IMR-90 (cell line): ENCODE data around the gene IQCE. TPM values are rescaled to one million over a fixed set of nuclear protein-coding genes. Genes with fewer than 3 reads are reported as not detected.

Source experiments
- ATAC-seq: fragments of 200-7000 bp; cut with Tn5 transposase; 2 replicates; pipeline ENCODE4 v1.9.1; 2020; ENCODE audit warnings: low read depth, mild to moderate bottlenecking, moderate library complexity
- BruUV-seq: library from RNA; stranded (reverse); fragments of 400-500 nt; replicated peaks from 2 replicates; lab custom pipeline; 2021; lab: Mats Ljungman, UMichigan
- CTCF ChIA-PET: fragments of 300-600 bp; formaldehyde crosslinking; extraction: SDS; loops from one replicate; lab custom pipeline; 2021; ENCODE audit warnings: antibody characterized with exemption; lab: Yijun Ruan, JAX
- POLR2A ChIA-PET: fragments of 300-600 bp; sonication (Branson Sonifier 250); formaldehyde crosslinking; loops from one replicate; lab custom pipeline; 2022; ENCODE audit warnings: antibody characterized with exemption; ENCODE audit not compliant: unreplicated experiment; lab: Charles Lee
- DNase-seq: peaks from one replicate; pipeline ENCODE4 v3.0.0; 2013
- H2AFZ ChIP-seq: replicated peaks from 2 replicates; pipeline ENCODE3; 2013; ENCODE audit warnings: low read length, mild to moderate bottlenecking; ENCODE audit not compliant: poor library complexity
- H2AK5ac ChIP-seq: 2 replicates; pipeline ENCODE4 v1.6.1; 2013; ENCODE audit warnings: low read depth, low read length, inconsistent platforms
- H2AK9ac ChIP-seq: replicated peaks from 2 replicates; pipeline ENCODE3; 2013; ENCODE audit warnings: mild to moderate bottlenecking, low read depth, low read length, moderate library complexity; ENCODE audit not compliant: poor library complexity
- H2BK120ac ChIP-seq: 2 replicates; pipeline ENCODE4 v1.6.1; 2013; ENCODE audit warnings: low read depth, low read length, inconsistent platforms
- H2BK15ac ChIP-seq: 3 replicates; pipeline ENCODE4 v1.6.1; 2013; ENCODE audit warnings: low read depth, low read length, inconsistent platforms
- H2BK20ac ChIP-seq: 2 replicates; pipeline ENCODE4 v1.6.1; 2013; ENCODE audit warnings: low read depth, mild to moderate bottlenecking, inconsistent platforms, low read length, moderate library complexity
- H2BK5ac ChIP-seq: 2 replicates; pipeline ENCODE4 v1.6.1; 2013; ENCODE audit warnings: mild to moderate bottlenecking, low read depth, low read length, inconsistent platforms; ENCODE audit not compliant: poor library complexity, severe bottlenecking
- H3K14ac ChIP-seq: replicated peaks from 2 replicates; pipeline ENCODE4 v1.6.1; 2013; ENCODE audit warnings: low read depth, low read length, inconsistent platforms
- H3K18ac ChIP-seq: 2 replicates; pipeline ENCODE4 v1.6.1; 2013; ENCODE audit warnings: low read depth, low read length, control low read depth
- H3K23ac ChIP-seq: 2 replicates; pipeline ENCODE4 v1.6.1; 2013; ENCODE audit warnings: low read depth, low read length, inconsistent platforms
- H3K27ac ChIP-seq: 2 replicates; pipeline ENCODE4 v1.5.1; 2013; ENCODE audit warnings: mild to moderate bottlenecking, control low read depth, low read length; ENCODE audit not compliant: insufficient read depth
- H3K27me3 ChIP-seq: 2 replicates; pipeline ENCODE4 v1.6.1; 2013; ENCODE audit warnings: low read length; ENCODE audit not compliant: control insufficient read depth, insufficient read depth
- H3K36me3 ChIP-seq: 2 replicates; pipeline ENCODE4 v1.6.1; 2013; ENCODE audit warnings: low read length, mixed read lengths; ENCODE audit not compliant: control insufficient read depth, insufficient read depth
- H3K4ac ChIP-seq: 2 replicates; pipeline ENCODE4 v1.6.1; 2013; ENCODE audit warnings: low read depth, low read length, inconsistent platforms
- H3K4me1 ChIP-seq: 2 replicates; pipeline ENCODE4 v1.6.1; 2013; ENCODE audit warnings: low read length, mixed read lengths; ENCODE audit not compliant: control insufficient read depth, insufficient read depth
- H3K4me2 ChIP-seq: 2 replicates; pipeline ENCODE4 v1.6.1; 2013; ENCODE audit warnings: low read depth, mild to moderate bottlenecking, control low read depth, low read length, moderate library complexity
- H3K4me3 ChIP-seq: 2 replicates; pipeline ENCODE4 v1.5.1; 2013; ENCODE audit warnings: low read depth, mild to moderate bottlenecking, control low read depth, low read length, moderate library complexity; ENCODE audit not compliant: insufficient read depth
- H3K56ac ChIP-seq: 2 replicates; pipeline ENCODE4 v1.6.1; 2013; ENCODE audit warnings: low read length, inconsistent platforms; ENCODE audit not compliant: insufficient read depth; ENCODE audit errors: extremely low read depth
- H3K79me1 ChIP-seq, 2 experiments: 2 replicates each; pipeline ENCODE4 v1.6.1; 2013; ENCODE audit warnings: low read length in 2 of 2, inconsistent platforms in 1 of 2, low read depth in 1 of 2
- H3K9ac ChIP-seq: 2 replicates; pipeline ENCODE4 v1.6.1; 2013; ENCODE audit warnings: low read depth, low read length, control low read depth
- H3K9me1 ChIP-seq: 2 replicates; pipeline ENCODE4 v1.6.1; 2013; ENCODE audit warnings: low read length, inconsistent platforms; ENCODE audit not compliant: insufficient read depth
- H3K9me3 ChIP-seq: 2 replicates; pipeline ENCODE4 v1.6.1; 2013; ENCODE audit warnings: low read length; ENCODE audit not compliant: control insufficient read depth, insufficient read depth
- H4K20me1 ChIP-seq: 2 replicates; pipeline ENCODE4 v1.6.1; 2013; ENCODE audit warnings: low read length, inconsistent platforms; ENCODE audit not compliant: insufficient read depth
- H4K5ac ChIP-seq: 2 replicates; pipeline ENCODE4 v1.6.1; 2013; ENCODE audit warnings: mild to moderate bottlenecking, low read depth, low read length, control low read depth
- H4K8ac ChIP-seq, 2 experiments: 2 replicates each; pipeline ENCODE4 v1.6.1; 2013; ENCODE audit warnings: low read depth in 2 of 2, low read length in 2 of 2, control low read depth in 1 of 2, inconsistent platforms in 1 of 2
- H4K91ac ChIP-seq: 2 replicates; pipeline ENCODE4 v1.6.1; 2013; ENCODE audit warnings: low read depth, low read length, inconsistent platforms; ENCODE audit not compliant: insufficient read depth
- POLR2A ChIP-seq: IDR thresholded peaks from 2 replicates; pipeline ENCODE4 v1.6.1; 2012; ENCODE audit warnings: mild to moderate bottlenecking, low read depth, low read length
- WGBS, 2 experiments: methylation state at CpG; one replicate each; pipeline versions ENCODE4 v1.1.5 to v1.1.7; 2013; ENCODE audit warnings: missing lambda C conversion rate in 2 of 2; ENCODE audit not compliant: insufficient read length in 1 of 2; ENCODE audit errors: extremely low coverage in 2 of 2; 5-methylcytosine and 5-hydroxymethylcytosine counted together
- dilution Hi-C: fragments of 300-500 bp; cut with HindIII; formaldehyde crosslinking; loops from one replicate; pipeline ENCODE4 v1.14.3; 2018; ENCODE audit warnings: low sequenced_read_pairs; ENCODE audit not compliant: unreplicated experiment
- in situ Hi-C: fragments of 300-500 bp; cut with MboI; formaldehyde crosslinking; loops from 3 replicates; pipeline ENCODE4 v1.14.3; 2019; ENCODE audit warnings: low sequenced_read_pairs, inconsistent platforms, mixed read lengths
- intact Hi-C: fragments of 100-400 bp; cut with micrococcal nuclease; formaldehyde crosslinking; loops from 2 replicates; pipeline ENCODE4 v1.10.0; 2022
- polyA plus RNA-seq, 3 experiments: library from polyadenylated mRNA; depleted of rRNA; stranded (reverse); fragments of >200 nt; gene quantifications; 2 replicates each; pipeline ENCODE4 v1.2.3, GENCODE V29; 2012; ENCODE audit warnings: low replicate concordance in 1 of 3
- total RNA-seq: library from RNA; depleted of rRNA; stranded (reverse); fragments of >200 nt; gene quantifications from 2 replicates; pipeline ENCODE4 v1.2.3, GENCODE V29; 2012

The IQCE gene
- total and polyA plus RNA-seq, 2 of the 4 experiments (the other 2 are of a cell fraction): 5.0 to 6.3 TPM

DNA sequence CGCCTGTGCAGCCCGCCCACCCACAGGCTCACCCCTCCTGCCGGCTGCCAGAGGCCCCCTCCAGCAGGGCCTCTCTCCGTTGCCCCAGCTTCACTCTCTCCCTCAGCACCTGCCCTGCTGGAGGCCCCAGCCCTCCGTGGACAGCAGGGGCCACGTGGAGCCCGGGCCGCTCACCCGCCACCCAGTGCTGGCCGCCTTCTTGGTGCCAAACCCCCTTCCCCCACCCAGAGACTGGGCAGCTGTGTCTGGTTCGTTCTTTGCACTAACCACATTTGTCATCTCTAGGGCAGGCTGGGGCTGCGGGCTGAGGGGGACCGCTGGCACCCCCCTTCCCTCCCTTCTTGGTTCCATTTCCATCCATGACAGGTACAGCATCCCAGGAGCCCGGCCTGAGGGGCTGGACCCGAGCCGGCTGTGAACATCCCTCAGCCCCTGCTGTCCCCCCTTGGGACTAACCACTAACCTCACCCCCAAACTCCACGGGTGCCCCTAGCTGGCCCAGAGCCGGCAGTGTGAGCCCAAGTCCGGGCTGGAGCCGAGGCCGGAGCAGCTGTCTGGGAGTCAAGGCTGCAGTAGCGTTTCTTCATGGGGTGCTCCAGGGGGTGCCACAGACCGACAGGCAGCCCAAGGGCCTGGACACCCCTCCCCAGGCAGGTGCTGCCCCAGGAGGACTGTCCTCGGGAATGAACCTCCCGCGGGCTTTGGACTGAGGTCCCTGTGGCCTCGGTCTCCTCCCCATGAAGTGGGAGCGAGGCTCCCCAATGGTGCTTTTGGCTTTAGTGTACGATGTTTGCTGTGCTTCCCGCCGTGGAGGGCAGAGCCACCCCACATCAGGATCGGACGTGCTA is 103.7 kb downstream of the IQCE start:
- no peak overlapping the region for H4K91ac ChIP-seq
- no peak overlapping the region for H2BK5ac ChIP-seq
- H3K4me2 ChIP-seq: no peak overlapping the region
- H3K79me1 ChIP-seq: peaks cover under 1 to 10% of the 10 kb centered on the region in 2 experiments; a peak in 1 of 4 replicates
- no peak overlapping the region for H3K14ac ChIP-seq
- DNase-seq (no peak), ATAC-seq (no peak)
- H3K27ac ChIP-seq: no peak overlapping the region
- H3K56ac ChIP-seq: no peak overlapping the region
- no TSS peak for BruUV-seq
- ChIA-PET CTCF (no interaction called here), POLR2A (no interaction called here)
- no peak overlapping the region for H3K4me3 ChIP-seq
- dilution Hi-C loops: no loop called here
- H4K5ac ChIP-seq: no peak overlapping the region
- 81% methylated on average over 6 of the region's 33 CpGs; no CpG with 5 or more reads in 1 of the 2 experiments for WGBS, 2 experiments
- no peak for TF ChIP-seq POLR2A
- no peak overlapping the region for H3K9ac ChIP-seq
- no peak overlapping the region for H3K4ac ChIP-seq
- in situ Hi-C loops: no loop called here
- H2BK20ac ChIP-seq: no peak overlapping the region
- no peaks in the 10 kb centered on the region for H3K27me3 ChIP-seq
- H4K8ac ChIP-seq: no peak overlapping the region
- H3K36me3 ChIP-seq: peaks cover 39% of the 10 kb centered on the region
- no peak overlapping the region for H2AFZ ChIP-seq
- H3K23ac ChIP-seq: no peak overlapping the region
- no peaks in the 10 kb centered on the region for H3K9me1 ChIP-seq
- H3K18ac ChIP-seq: no peak overlapping the region
- intact Hi-C loops: no loop called here
- H2AK5ac ChIP-seq: no peak overlapping the region
- H2BK15ac ChIP-seq: no peak overlapping the region
- H4K20me1 ChIP-seq: peaks cover 21% of the 10 kb centered on the region
- H2BK120ac ChIP-seq: no peak overlapping the region
- H3K4me1 ChIP-seq: no peaks in the 10 kb centered on the region
- no peak overlapping the region for H2AK9ac ChIP-seq
- H3K9me3 ChIP-seq: peaks cover 5% of the 10 kb centered on the region; the same call in 1 of the 2 replicates
